GM23338 (cell line): ENCODE data around the gene ASTL. TPM values are rescaled to one million over a fixed set of nuclear protein-coding genes. Genes with fewer than 3 reads are reported as not detected.

Source experiments
- ATAC-seq: fragments of 200-7000 bp; cut with Tn5 transposase; 3 replicates; pipeline ENCODE4 v1.9.1; 2020
- DNase-seq: peaks from one replicate; pipeline ENCODE4 v3.0.0-alpha.2; 2015; ENCODE audit warnings: low spot score
- H2AFZ ChIP-seq: fragments of 200-600 bp; sonication (generic); 2 replicates; pipeline ENCODE4 v1.8.0; 2016; ENCODE audit warnings: antibody characterized with exemption, mild to moderate bottlenecking, moderate library complexity
- H3F3A ChIP-seq: fragments of 200-600 bp; sonication (generic); replicated peaks from 2 replicates; pipeline ENCODE4 v1.8.0; 2017; ENCODE audit warnings: antibody characterized with exemption, mixed run types, low read depth
- H3K27ac ChIP-seq: fragments of 200-600 bp; sonication (generic); 2 replicates; pipeline ENCODE4 v1.6.1; 2016; ENCODE audit warnings: low read depth
- H3K27me3 ChIP-seq: fragments of 200-600 bp; sonication (generic); 2 replicates; pipeline ENCODE4 v1.8.0; 2016; ENCODE audit warnings: mild to moderate bottlenecking, mixed run types, moderate library complexity; ENCODE audit not compliant: insufficient read depth
- H3K36me3 ChIP-seq: fragments of 200-600 bp; sonication (generic); 2 replicates; pipeline ENCODE4 v1.8.0; 2016; ENCODE audit warnings: mild to moderate bottlenecking; ENCODE audit not compliant: insufficient read depth
- H3K4me1 ChIP-seq: fragments of 200-600 bp; sonication (generic); 2 replicates; pipeline ENCODE4 v1.8.0; 2016; ENCODE audit warnings: mild to moderate bottlenecking, moderate library complexity; ENCODE audit not compliant: insufficient read depth
- H3K4me2 ChIP-seq: fragments of 200-600 bp; sonication (generic); 2 replicates; pipeline ENCODE4 v1.7.1; 2017; ENCODE audit warnings: mixed run types
- H3K4me3 ChIP-seq: fragments of 200-600 bp; sonication (generic); 2 replicates; pipeline ENCODE4 v1.6.1; 2016; ENCODE audit warnings: mixed run types
- H3K79me2 ChIP-seq: fragments of 200-600 bp; sonication (generic); replicated peaks from 2 replicates; pipeline ENCODE4 v1.8.0; 2017; ENCODE audit warnings: mild to moderate bottlenecking; ENCODE audit not compliant: insufficient read depth
- H3K9me2 ChIP-seq: fragments of 200-600 bp; sonication (generic); 2 replicates; pipeline ENCODE4 v1.8.0; 2017; ENCODE audit not compliant: insufficient read depth
- H4K20me1 ChIP-seq: fragments of 200-600 bp; sonication (generic); replicated peaks from 2 replicates; pipeline ENCODE4 v1.8.0; 2017; ENCODE audit warnings: mild to moderate bottlenecking; ENCODE audit not compliant: insufficient read depth
- H3K27ac Mint-ChIP-seq: 2 replicates; pipeline ENCODE4 v1.8.0; 2020; ENCODE audit warnings: inconsistent platforms, mild to moderate bottlenecking, moderate library complexity, mixed read lengths
- H3K27me3 Mint-ChIP-seq: 3 replicates; pipeline ENCODE4 v1.8.0; 2022; ENCODE audit warnings: low read depth, mild to moderate bottlenecking, moderate library complexity, mixed read lengths, inconsistent platforms; ENCODE audit not compliant: insufficient read depth, poor library complexity
- H3K36me3 Mint-ChIP-seq: 3 replicates; pipeline ENCODE4 v1.8.0; 2021; ENCODE audit warnings: low read depth, mild to moderate bottlenecking, inconsistent platforms, moderate library complexity, mixed read lengths
- H3K4me1 Mint-ChIP-seq: 3 replicates; pipeline ENCODE4 v1.8.0; 2020; ENCODE audit warnings: mild to moderate bottlenecking, inconsistent platforms, mixed read lengths
- H3K4me3 Mint-ChIP-seq: 3 replicates; pipeline ENCODE4 v1.8.0; 2021; ENCODE audit warnings: moderate library complexity, mild to moderate bottlenecking, inconsistent platforms, mixed read lengths
- H3K9me3 Mint-ChIP-seq: 3 replicates; pipeline ENCODE4 v1.8.0; 2020; ENCODE audit warnings: moderate library complexity, mild to moderate bottlenecking, inconsistent platforms, mixed read lengths
- CREB1 ChIP-seq: fragments of 250-450 bp; sonication (Bioruptor Pico); IDR thresholded peaks from 2 replicates; pipeline ENCODE4 v1.5.0; 2020; ENCODE audit warnings: low read depth, mild to moderate bottlenecking, moderate library complexity
- POLR2AphosphoS5 ChIP-seq: IDR thresholded peaks from 2 replicates; pipeline ENCODE4 v1.6.1; 2016; ENCODE audit warnings: antibody characterized with exemption, low read depth
- REST ChIP-seq: IDR thresholded peaks from one replicate; pipeline ENCODE4 v1.6.1; 2018; ENCODE audit warnings: antibody characterized with exemption; ENCODE audit not compliant: unreplicated experiment
- STAT1 ChIP-seq: IDR thresholded peaks from one replicate; pipeline ENCODE4 v1.6.1; 2016; ENCODE audit warnings: antibody characterized with exemption; ENCODE audit not compliant: unreplicated experiment
- ZNF462 ChIP-seq: fragments of 250-450 bp; sonication (Bioruptor Pico); IDR thresholded peaks from 2 replicates; pipeline ENCODE4 v1.5.0; 2020; ENCODE audit warnings: mild to moderate bottlenecking, moderate library complexity
- polyA plus RNA-seq: library from polyadenylated mRNA; unstranded; fragments of >200 nt; fragmentation: Nextera tagmentation; extraction: Ambion mirVana; gene quantifications from 2 replicates; pipeline ENCODE4 v1.2.1, GENCODE V29; 2016
- total RNA-seq: library from RNA; depleted of rRNA; stranded (reverse); fragments of >200 nt; shearing (Covaris generic); gene quantifications from 2 replicates; pipeline ENCODE4 v1.2.3, GENCODE V29; 2014
- TF ChIP-seq, protein P1 (sequence below): IDR thresholded peaks from 2 replicates; pipeline ENCODE4 v1.6.1; 2016; ENCODE audit warnings: antibody characterized with exemption

The ASTL gene
- total and polyA plus RNA-seq, 2 experiments from 2014 or later: 0.23 TPM; not detected in 1

- DNase-seq (no peak), ATAC-seq (no peak)
- Histone ChIP-seq H3K27me3 (peaks cover 8% of the 10 kb centered on the region), H3K79me2 (no peaks in the 10 kb centered on the region), H3F3A (no peaks in the 10 kb centered on the region; the same call in none of the 2 replicates), H2AFZ (no peak overlapping the region), H3K9me2 (no peaks in the 10 kb centered on the region), H3K36me3 (no peaks in the 10 kb centered on the region), H3K27ac (no peak overlapping the region), H3K4me3 (no peak overlapping the region), H3K4me1 (peaks cover 21% of the 10 kb centered on the region), H4K20me1 (no peaks in the 10 kb centered on the region), H3K4me2 (no peak overlapping the region)
- no peak overlapping the region for H3K4me3 Mint-ChIP-seq
- H3K36me3 Mint-ChIP-seq: no peaks in the 10 kb centered on the region; the same call in 2 of the 3 replicates
- H3K4me1 Mint-ChIP-seq: peaks cover 31% of the 10 kb centered on the region
- peaks cover 18% of the 10 kb centered on the region for H3K27me3 Mint-ChIP-seq
- TF ChIP-seq CREB1: no peak
- no peak for TF ChIP-seq STAT1
- no peak for TF ChIP-seq POLR2AphosphoS5
- TF ChIP-seq, protein P1, sequence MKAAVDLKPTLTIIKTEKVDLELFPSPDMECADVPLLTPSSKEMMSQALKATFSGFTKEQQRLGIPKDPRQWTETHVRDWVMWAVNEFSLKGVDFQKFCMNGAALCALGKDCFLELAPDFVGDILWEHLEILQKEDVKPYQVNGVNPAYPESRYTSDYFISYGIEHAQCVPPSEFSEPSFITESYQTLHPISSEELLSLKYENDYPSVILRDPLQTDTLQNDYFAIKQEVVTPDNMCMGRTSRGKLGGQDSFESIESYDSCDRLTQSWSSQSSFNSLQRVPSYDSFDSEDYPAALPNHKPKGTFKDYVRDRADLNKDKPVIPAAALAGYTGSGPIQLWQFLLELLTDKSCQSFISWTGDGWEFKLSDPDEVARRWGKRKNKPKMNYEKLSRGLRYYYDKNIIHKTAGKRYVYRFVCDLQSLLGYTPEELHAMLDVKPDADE: no peak
- TF ChIP-seq REST: no peak
- no peak for TF ChIP-seq ZNF462 (CRISPR knock-in tag)
- H3K27ac Mint-ChIP-seq: no peak overlapping the region; the same call in 1 of the 2 replicates
- no peaks in the 10 kb centered on the region for H3K9me3 Mint-ChIP-seq
Observed at GRCh38 chr2:96150791-96151594, 12.7 kb upstream of the ASTL start.
